Gastroesophageal sphincter (tissue), 4 donors: ENCODE measurements around the gene FAM83G. TPM values are rescaled to one million over a fixed set of nuclear protein-coding genes. Genes with fewer than 3 reads are reported as not detected.

Experiments
- ATAC-seq: fragments of 150-250 bp; one replicate; pipeline ENCODE4 v1.9.1; 2016; ENCODE audit warnings: mild to moderate bottlenecking, moderate library complexity
- H3K27ac ChIP-seq, 4 donors: fragments of 200-600 bp; sonication (generic) in 3 of 4; 1 replicate in 3 of 4; 2 replicates in 1 of 4; pipeline ENCODE4 v1.5.1; 2016 to 2019
- H3K27me3 ChIP-seq: fragments of 200-600 bp; sonication (generic); one replicate; pipeline ENCODE4 v1.5.1; 2019
- H3K36me3 ChIP-seq, 2 donors: fragments of 200-600 bp; sonication (generic); one replicate each; pipeline ENCODE4 v1.5.1; 2019; ENCODE audit warnings: control low read depth in 1 of 2
- H3K4me1 ChIP-seq, 3 donors: fragments of 200-600 bp; sonication (generic); 1 replicate in 2 of 3; 2 replicates in 1 of 3; pipeline ENCODE4 v1.5.1; 2016 to 2019; ENCODE audit warnings: control low read depth in 2 of 3
- H3K4me3 ChIP-seq, 2 donors: fragments of 200-600 bp; sonication (generic); one replicate each; pipeline ENCODE4 v1.5.1; 2019; ENCODE audit warnings: mild to moderate bottlenecking in 1 of 2, moderate library complexity in 1 of 2
- H3K9me3 ChIP-seq, 3 donors: fragments of 200-600 bp; sonication (generic); one replicate each; pipeline ENCODE4 v1.5.1; 2017 to 2019; ENCODE audit warnings: control low read depth in 2 of 3
- EP300 ChIP-seq: sonication (generic); formaldehyde crosslinking; IDR thresholded peaks from one replicate; pipeline ENCODE4 v1.6.1; 2017; ENCODE audit warnings: antibody characterized with exemption, mild to moderate bottlenecking
- POLR2A ChIP-seq, 2 donors: fragments of 450-650 bp; IDR thresholded peaks; one replicate each; pipeline ENCODE4 v1.6.1; 2017; ENCODE audit warnings: antibody characterized with exemption in 2 of 2, mild to moderate bottlenecking in 2 of 2, moderate library complexity in 1 of 2
- POLR2AphosphoS5 ChIP-seq: sonication (generic); formaldehyde crosslinking; IDR thresholded peaks from one replicate; pipeline ENCODE4 v1.6.1; 2017; ENCODE audit warnings: antibody characterized with exemption
- WGBS, 2 donors: methylation state at CpG; one replicate each; pipeline ENCODE4 v1.1.5; 2018; ENCODE audit warnings: low coverage in 1 of 2; 5-methylcytosine and 5-hydroxymethylcytosine counted together
- total RNA-seq, 4 donors: library from RNA; depleted of rRNA; stranded (reverse); fragments of >200 nt; gene quantifications; one replicate each; pipeline ENCODE4 v1.1.0, GENCODE V29; 2016
- TF ChIP-seq, protein P1 (sequence below), 4 experiments: fragments of 200-600 bp in 2 of 4; fragments of 450-650 bp in 2 of 4; sonication (generic) in 1 of 4; IDR thresholded peaks; one replicate each; pipeline ENCODE4 v1.5.1; 2017 to 2019; ENCODE audit warnings: antibody characterized with exemption in 4 of 4, mild to moderate bottlenecking in 2 of 4, moderate library complexity in 2 of 4

Gene FAM83G
- total RNA-seq, 4 donors from 2014 or later, result 6.7 to 17.9 (median 11.7) TPM

DNA sequence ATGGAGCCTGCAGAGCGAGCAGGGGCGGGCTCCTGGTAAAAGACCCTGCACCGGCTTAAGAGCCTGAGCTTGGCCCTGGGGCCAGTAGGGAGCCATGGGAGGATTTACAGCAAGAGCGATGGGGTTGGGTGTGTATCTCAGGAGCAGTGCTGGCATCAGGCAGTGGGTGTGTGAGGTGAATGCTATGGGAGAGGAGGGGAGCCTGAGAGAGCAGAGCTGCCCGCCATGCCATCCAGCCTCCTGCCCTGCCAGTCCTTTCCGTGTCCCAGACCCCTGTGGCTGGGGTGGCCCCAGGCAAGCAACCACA lies 23.3 kb downstream of the FAM83G start:
- no peaks in the 10 kb centered on the region for H3K4me1 ChIP-seq
- ATAC-seq, result no peak
- no peaks in the 10 kb centered on the region for H3K9me3 ChIP-seq
- 83 to 96% methylated on average over 3 to 4 of the region's 6 CpGs for whole genome bisulfite sequencing, 2 donors
- TF ChIP-seq POLR2AphosphoS5 (no peak), EP300 (no peak)
- TF ChIP-seq, protein P1, sequence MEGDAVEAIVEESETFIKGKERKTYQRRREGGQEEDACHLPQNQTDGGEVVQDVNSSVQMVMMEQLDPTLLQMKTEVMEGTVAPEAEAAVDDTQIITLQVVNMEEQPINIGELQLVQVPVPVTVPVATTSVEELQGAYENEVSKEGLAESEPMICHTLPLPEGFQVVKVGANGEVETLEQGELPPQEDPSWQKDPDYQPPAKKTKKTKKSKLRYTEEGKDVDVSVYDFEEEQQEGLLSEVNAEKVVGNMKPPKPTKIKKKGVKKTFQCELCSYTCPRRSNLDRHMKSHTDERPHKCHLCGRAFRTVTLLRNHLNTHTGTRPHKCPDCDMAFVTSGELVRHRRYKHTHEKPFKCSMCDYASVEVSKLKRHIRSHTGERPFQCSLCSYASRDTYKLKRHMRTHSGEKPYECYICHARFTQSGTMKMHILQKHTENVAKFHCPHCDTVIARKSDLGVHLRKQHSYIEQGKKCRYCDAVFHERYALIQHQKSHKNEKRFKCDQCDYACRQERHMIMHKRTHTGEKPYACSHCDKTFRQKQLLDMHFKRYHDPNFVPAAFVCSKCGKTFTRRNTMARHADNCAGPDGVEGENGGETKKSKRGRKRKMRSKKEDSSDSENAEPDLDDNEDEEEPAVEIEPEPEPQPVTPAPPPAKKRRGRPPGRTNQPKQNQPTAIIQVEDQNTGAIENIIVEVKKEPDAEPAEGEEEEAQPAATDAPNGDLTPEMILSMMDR (IDR thresholded peaks at IDR 0.05), result no peak
- H3K27ac ChIP-seq, result no peak overlapping the region
- H3K36me3 ChIP-seq, result peaks cover 0 to 62% of the 10 kb centered on the region in 2 donors
- H3K27me3 ChIP-seq, result no peaks in the 10 kb centered on the region
- no peak overlapping the region for H3K4me3 ChIP-seq

DNA sequence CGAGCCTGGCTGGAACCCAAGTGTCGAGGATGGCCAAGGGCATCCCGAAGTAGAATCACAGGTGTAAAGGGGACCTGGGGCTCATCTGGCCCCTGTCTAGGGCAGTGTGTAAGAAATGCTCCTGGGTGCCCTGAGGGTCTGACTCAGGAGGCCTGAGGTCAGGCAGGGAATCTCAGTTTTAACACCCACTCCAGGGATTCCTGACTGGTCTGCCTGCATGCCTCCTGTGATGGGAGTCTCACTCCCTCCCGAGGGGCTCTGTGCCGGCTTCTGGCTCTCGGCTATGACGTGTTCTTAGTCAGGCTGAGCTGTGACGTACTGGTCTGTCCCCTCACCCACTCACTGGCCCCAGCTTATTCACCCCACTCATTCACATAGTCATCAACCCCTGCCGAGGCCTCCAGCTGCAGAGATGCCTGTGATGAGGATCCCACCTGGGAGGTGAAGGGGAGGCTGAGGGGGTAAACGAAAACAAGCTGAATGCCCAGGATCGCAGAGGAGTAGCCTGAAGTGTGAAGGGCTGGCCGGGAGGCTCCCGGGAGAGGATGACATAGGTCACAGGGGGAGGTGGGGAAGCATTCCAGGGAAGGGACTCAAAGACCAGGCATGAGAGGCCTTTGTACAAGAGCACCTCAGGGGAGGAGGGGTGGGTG lies 23.8 kb downstream of the FAM83G start:
- H3K27ac ChIP-seq, result no peak overlapping the region
- TF ChIP-seq, protein P1 (IDR thresholded peaks at IDR 0.05), result no peak
- TF ChIP-seq POLR2AphosphoS5 (no peak), POLR2A (IDR thresholded peaks at IDR 0.05) (no peak), EP300 (no peak)
- no CpG with 5 or more reads among the region's 13 CpGs for WGBS, 2 donors

DNA sequence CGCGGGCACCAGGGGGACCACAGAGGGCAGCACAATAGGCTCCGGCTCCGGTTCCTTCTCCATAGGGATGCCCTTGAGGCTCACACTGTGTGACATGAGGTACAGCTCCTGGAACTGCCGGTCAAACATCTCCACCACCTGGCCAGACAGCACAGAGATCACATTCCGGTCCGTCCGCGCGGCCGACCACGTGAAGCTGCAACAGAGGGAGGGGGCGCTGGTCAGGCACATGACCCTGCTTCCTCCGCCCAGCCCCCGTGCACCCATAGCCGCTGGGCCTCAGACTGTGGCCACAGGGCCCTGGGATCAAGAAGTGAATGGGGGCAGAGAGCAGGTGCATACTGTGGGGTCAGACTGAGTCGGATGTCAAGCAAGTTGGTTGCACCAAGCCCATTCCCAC lies 25.9 kb downstream of the FAM83G start:
- Histone ChIP-seq H3K27me3 (no peaks in the 10 kb centered on the region), H3K36me3 (peaks cover 0 to 43% of the 10 kb centered on the region in 2 donors), H3K4me3 (no peak overlapping the region), H3K27ac (no peak overlapping the region), H3K9me3 (no peaks in the 10 kb centered on the region), H3K4me1 (no peaks in the 10 kb centered on the region)
- TF ChIP-seq, protein P1 (IDR thresholded peaks at IDR 0.05), result no peak
- no peak for TF ChIP-seq POLR2AphosphoS5
- no peak for TF ChIP-seq EP300
- TF ChIP-seq POLR2A (IDR thresholded peaks at IDR 0.05), result no peak
- no peak for ATAC-seq
- no CpG with 5 or more reads among the region's 17 CpGs for WGBS, 2 donors

More for the DNA sequence above, 23.8 kb downstream of the FAM83G start:
- Histone ChIP-seq H3K4me3 (no peak overlapping the region), H3K36me3 (peaks cover 0 to 58% of the 10 kb centered on the region in 2 donors), H3K27me3 (no peaks in the 10 kb centered on the region), H3K9me3 (no peaks in the 10 kb centered on the region), H3K4me1 (no peaks in the 10 kb centered on the region)
- no peak for ATAC-seq

DNA sequence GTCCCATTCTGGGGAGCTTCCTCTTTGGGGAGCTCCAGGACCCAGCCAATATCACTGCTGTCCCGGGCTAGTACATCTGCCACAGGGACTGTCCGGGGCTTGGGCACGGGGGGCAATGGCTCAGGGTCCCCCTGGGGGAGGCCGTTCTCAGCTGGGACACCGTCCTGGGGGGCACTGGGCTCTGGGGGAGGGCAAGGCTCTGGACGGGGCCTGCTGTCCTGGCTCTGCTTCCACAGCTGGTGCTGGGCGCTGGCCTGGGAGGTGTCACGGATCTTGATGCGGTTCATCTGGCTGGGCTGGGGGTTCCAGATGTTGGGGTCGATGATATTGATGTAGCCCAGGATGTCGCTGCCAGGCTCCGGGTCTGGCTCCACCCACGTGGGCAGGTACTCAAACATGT lies 26.5 kb downstream of the FAM83G start:
- Histone ChIP-seq H3K4me1 (no peaks in the 10 kb centered on the region), H3K27me3 (no peaks in the 10 kb centered on the region), H3K4me3 (no peak overlapping the region), H3K36me3 (peaks cover 0 to 38% of the 10 kb centered on the region in 2 donors), H3K27ac (no peak overlapping the region), H3K9me3 (no peaks in the 10 kb centered on the region)
- WGBS, 2 donors, result 80% methylated on average over 1 of the region's 13 CpGs; no CpG with 5 or more reads in 1 of the 2 donors
- no peak for TF ChIP-seq POLR2A (IDR thresholded peaks at IDR 0.05)
- no peak for TF ChIP-seq EP300
- TF ChIP-seq POLR2AphosphoS5, result no peak
- TF ChIP-seq, protein P1 (IDR thresholded peaks at IDR 0.05), result no peak
- ATAC-seq, result no peak

DNA sequence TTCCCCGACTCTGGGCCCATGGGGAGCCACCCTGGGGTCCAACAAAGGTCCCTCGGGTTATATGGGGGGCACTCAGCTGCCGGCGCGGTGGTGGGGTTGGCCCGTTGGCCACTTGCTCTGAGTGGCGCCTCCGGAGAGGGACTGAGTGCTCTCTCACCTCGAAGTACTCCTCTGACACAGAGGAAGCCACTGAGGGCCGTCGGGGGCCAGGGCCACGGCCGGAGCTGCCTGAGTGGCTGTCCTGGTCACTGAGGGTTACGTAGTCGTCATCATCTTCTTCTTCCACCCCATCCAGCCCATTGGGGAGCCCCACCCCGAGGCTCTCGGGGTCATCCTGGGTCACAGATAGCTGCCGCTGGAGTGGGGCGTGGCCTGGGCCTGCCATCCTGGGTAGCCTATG lies 26.9 kb downstream of the FAM83G start:
- no peaks in the 10 kb centered on the region for H3K27me3 ChIP-seq
- no peak overlapping the region for H3K27ac ChIP-seq
- TF ChIP-seq POLR2AphosphoS5 (no peak), POLR2A (IDR thresholded peaks at IDR 0.05) (no peak), EP300 (no peak)
- TF ChIP-seq, protein P1 (IDR thresholded peaks at IDR 0.05), result no peak
- H3K36me3 ChIP-seq, result peaks cover 0 to 38% of the 10 kb centered on the region in 2 donors
- no peak for ATAC-seq
- H3K9me3 ChIP-seq, result no peaks in the 10 kb centered on the region
- no peak overlapping the region for H3K4me3 ChIP-seq
- WGBS, 2 donors, result 89% methylated on average over 4 of the region's 19 CpGs; no CpG with 5 or more reads in 1 of the 2 donors
- H3K4me1 ChIP-seq, result no peaks in the 10 kb centered on the region
